Inferior parietal cortex (tissue), 1 donor: ENCODE results near the gene COIL.
A peak's percentile ranks its signal among the peaks of the same experiment; 100 is the strongest.

Experiments
- DNase-seq: peaks from one replicate; pipeline ENCODE4 v3.0.0-alpha.2; 2016; ENCODE audit errors: extremely low spot score

COIL gene

GRCh38 chr17:56935461-56935860, 25.4 kb downstream of the COIL start:
- no peak for DNase-seq

- DNase-seq = no peak
These were observed 26.6 kb downstream of the COIL start for GRCh38 chr17:56934280-56934679.

GRCh38 chr17:56933868-56934267, 27.0 kb downstream of the COIL start:
- no peak for DNase-seq

GRCh38 chr17:56933151-56933745, 27.6 kb downstream of the COIL start:
- no peak for DNase-seq

- no peak for DNase-seq
These were observed 30.0 kb downstream of the COIL start for GRCh38 chr17:56930739-56931337.

GRCh38 chr17:56929362-56929969, 31.4 kb downstream of the COIL start:
- DNase-seq = no peak

- no peak for DNase-seq
These were observed 32.3 kb downstream of the COIL start for GRCh38 chr17:56928586-56928985.

- no peak for DNase-seq
These were observed 34.1 kb downstream of the COIL start for GRCh38 chr17:56926704-56927103.

GRCh38 chr17:56926270-56926669, 34.6 kb downstream of the COIL start:
- no peak for DNase-seq

GRCh38 chr17:56925088-56925487, 35.8 kb downstream of the COIL start:
- DNase-seq = no peak

- no peak for DNase-seq
These were observed 41.1 kb downstream of the COIL start for GRCh38 chr17:56919717-56920116.

- no peak for DNase-seq
These were observed 41.9 kb downstream of the COIL start for GRCh38 chr17:56918916-56919315.

GRCh38 chr17:56917559-56918296, 43.1 kb downstream of the COIL start:
- DNase-seq = no peak

GRCh38 chr17:56914581-56915273, 46.1 kb downstream of the COIL start:
- DNase-seq = no peak

GRCh38 chr17:56913867-56914580, 46.8 kb downstream of the COIL start, which contains the start of gene TRIM25:
Gene TRIM25, minus strand, starts transcription at chr17:56914049. Its CDS starts 61 bp downstream, at chr17:56913988.
- DNase-seq = peak; percentile 55

- no peak for DNase-seq
These were observed 47.4 kb downstream of the COIL start for GRCh38 chr17:56913353-56913866.

GRCh38 chr17:56913000-56913311, 47.9 kb downstream of the COIL start:
- DNase-seq = no peak

- no peak for DNase-seq
These were observed 48.5 kb downstream of the COIL start for GRCh38 chr17:56912105-56912999.

- DNase-seq = no peak
These were observed 50.2 kb downstream of the COIL start for GRCh38 chr17:56910509-56911235.
